GM19193 (cell line): Measurements from ENCODE around the gene COL1A1.

Source experiments
- POLR2A ChIP-seq: IDR thresholded peaks from 4 replicates; pipeline ENCODE4 v1.6.1; 2011; ENCODE audit not compliant: insufficient read depth, insufficient read length; ENCODE audit errors: extremely low read depth

Gene COL1A1

GRCh38 chr17:50201276-50201854 is at the start of gene COL1A1:
TSS of gene COL1A1 (minus strand) at chr17:50201631. CDS start at chr17:50201513, 118 bp downstream.
- TF ChIP-seq POLR2A, result no peak

GRCh38 chr17:50248255-50248654 is 46.8 kb upstream of the COL1A1 start:
- no peak for TF ChIP-seq POLR2A

GRCh38 chr17:50244771-50245170 is 43.3 kb upstream of the COL1A1 start:
- TF ChIP-seq POLR2A, result no peak

- TF ChIP-seq POLR2A, result no peak
Observed at GRCh38 chr17:50241431-50241830, 40.0 kb upstream of the COL1A1 start.

DNA sequence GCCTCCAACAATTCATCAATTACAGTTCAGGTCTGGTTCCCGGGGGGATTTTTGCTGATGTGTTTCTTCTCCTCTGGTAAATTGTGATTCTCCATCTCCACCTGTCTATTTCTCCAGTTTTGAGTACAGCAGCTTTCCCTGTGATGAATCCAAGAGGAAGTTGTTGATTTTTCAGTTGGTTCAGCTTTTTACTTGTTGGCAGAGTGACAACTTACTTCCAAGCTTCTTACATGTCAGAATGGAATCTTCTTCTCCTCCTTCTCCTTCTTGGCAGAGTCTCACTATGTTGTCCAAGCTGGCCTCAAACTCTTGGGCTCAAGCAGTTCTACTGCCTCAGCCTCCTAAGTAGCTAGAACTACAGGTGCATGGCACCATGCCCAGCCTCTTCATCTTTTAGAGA is 39.4 kb upstream of the COL1A1 start:
- no peak for TF ChIP-seq POLR2A

GRCh38 chr17:50239937-50240336 is 38.5 kb upstream of the COL1A1 start:
- no peak for TF ChIP-seq POLR2A

DNA sequence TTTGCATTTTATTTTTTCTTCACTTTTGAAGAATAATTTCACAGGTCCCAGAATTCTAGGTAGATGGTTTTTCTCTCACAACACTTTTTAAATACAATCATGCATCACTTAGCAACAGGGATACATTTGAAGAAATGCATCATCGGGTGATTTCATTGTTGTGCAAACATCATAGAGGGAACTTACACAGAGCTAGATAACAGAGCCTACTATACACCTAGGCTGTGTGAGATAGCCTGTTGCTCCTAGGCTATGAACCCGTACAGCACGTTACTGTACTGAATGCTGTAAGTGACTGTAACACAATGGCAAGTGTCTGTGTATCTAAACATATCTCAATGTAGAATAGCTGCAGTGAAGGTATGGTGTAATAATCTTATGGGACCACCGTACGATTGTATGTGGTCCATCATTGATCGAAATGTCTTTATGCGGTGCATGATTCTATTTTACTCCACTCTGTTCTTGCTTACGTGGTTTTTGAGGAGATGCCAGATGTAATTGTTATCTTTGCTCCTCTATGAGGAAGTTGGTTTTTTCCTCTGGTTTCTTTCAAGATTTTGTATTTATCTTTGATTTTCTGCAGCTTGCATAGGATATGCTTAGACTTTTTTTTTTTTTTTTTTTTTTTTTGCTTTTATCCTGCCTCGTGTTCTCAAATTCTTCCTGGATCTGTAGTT is 37.3 kb upstream of the COL1A1 start:
- TF ChIP-seq POLR2A, result no peak

DNA sequence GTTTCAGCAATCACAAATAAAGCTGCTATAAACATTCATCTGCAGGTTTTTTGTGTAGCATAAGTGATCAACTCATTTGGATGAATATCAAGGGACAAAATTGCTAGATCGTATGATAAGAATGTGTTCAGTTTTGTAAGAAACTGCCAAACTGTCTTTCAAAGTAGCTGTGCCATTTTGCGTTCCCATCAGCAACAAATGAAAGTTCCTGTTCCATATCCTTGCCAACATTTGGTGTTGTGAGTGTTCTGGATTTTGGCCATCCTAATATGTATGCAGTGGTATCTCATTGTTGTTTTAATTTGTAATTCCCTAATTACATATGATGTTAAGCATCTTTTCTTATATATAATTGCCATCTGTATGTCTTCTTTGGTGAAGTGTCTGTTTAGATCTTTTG is 36.5 kb upstream of the COL1A1 start:
- TF ChIP-seq POLR2A, result no peak

- TF ChIP-seq POLR2A, result no peak
Observed at GRCh38 chr17:50234581-50234980, 33.1 kb upstream of the COL1A1 start.

DNA sequence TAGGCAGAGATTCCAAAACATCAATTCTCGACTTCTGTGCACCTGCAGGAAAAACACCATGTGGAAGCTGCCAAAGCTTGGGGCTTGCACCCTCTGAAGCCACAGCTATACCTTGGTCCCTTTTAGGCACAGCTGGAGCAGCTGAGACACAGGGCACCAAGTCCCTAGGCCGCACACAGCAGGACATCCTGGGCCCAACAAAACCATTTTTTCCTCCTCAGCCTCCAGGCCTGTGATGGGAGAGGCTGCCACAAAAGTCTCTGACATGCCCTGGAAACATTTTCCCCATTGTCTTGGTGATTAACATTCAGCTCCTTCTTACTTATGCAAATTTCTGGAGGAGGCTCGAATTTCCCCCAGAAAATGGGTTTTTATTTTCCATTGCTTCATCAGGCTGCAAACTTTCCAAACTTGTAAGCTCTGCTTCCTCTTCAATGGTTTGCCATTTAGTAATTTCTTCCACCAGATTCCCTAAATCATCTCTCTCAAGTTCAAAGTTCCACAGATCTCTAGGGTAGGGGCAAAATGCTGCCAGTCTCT is 24.3 kb upstream of the COL1A1 start:
- TF ChIP-seq POLR2A, result no peak

DNA sequence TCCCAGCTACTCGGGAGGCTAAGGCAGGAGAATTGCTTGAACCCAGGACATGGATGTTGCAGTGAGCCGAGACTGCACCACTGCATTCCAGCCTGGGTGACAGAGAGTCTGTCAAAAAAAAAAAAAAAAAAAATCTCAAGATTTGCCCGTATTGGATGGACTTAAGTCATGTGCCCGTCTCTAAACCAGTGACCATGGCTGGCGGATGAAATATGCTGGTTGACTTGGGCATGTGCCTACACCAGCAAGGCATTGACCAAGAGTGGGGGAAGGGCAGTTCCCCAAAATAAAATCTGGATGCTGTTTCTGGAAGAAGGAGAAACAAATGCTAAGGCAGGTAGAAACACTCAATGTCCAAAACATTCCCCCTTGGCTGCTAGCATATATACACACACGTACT is 21.5 kb upstream of the COL1A1 start:
- TF ChIP-seq POLR2A, result no peak

DNA sequence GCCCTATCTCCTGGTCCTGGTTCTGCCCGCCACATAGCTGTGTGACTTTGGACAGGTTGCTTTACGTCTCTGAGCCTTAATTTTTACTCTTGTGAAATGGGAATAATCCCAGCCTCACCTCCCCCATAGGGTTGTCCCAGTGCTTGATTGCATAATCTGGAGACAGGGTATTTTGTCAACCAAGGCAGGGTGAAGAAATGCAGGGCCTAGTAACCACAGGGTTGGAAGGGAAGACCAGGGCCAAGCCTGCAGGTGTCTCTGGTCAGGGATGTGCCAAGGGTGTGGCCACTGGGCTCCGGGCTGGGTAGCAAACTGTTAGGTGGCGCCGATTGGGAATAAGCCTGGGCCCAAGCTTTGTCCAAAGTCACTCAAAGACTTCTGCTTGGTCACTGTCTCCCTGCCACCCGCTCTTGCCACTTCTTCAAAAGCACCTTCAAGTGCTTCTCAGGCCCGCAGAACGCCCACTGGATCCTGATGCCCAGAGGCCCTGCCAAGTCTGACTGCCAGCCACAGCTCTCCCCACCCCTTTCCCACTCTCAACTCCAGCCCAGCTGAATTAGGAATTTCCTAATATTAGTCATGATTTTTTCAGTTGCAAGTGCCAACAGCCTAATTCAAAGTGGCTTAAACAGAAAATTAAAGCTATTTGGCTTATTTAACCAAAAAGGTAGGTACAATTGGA is 20.6 kb upstream of the COL1A1 start:
- TF ChIP-seq POLR2A, result no peak

GRCh38 chr17:50221266-50221863 is 19.9 kb upstream of the COL1A1 start:
- no peak for TF ChIP-seq POLR2A

- no peak for TF ChIP-seq POLR2A
Observed at GRCh38 chr17:50220811-50221210, 19.4 kb upstream of the COL1A1 start.

DNA sequence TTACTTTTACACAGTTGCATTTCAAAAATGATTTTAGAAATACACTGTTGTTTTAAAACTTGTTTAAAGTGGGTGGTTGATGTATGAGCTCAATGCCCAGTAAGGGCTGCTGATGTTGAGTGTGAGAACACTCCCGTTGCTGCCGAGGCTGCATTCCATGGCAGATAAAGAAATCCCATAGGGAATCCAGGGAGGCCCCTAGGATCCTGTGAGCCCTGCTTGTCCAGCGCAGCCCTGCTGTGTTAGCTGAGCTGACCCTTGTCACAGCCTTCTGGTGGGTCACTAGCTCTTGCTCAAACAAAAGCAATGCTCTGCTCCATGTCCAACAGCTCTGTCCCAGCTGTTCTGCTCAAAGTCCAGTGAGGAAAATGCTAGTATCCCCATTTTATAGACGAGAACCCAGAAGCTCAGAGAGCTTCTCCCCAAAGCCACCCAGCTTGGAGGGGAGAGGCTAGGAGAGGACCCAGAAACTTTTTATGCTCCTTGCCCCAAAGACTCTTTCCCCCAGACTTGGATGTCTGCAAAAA is 18.6 kb upstream of the COL1A1 start:
- no peak for TF ChIP-seq POLR2A
